ENCODE data around the gene PAPPA2.

- TF ChIP-seq GABPA (IDR thresholded peaks at IDR 0.05; ENCODE audit: borderline replicate concordance, insufficient read depth, low read length) (no peak), CTCF (IDR thresholded peaks at IDR 0.05; ENCODE audit: control extremely low read depth in 1 of 3, insufficient read depth in 1 of 3, low read depth in 1 of 3, low read length in 3 of 3) (no peak), EZH2 (IDR thresholded peaks at IDR 0.05; ENCODE audit: low read depth, low read length, severe bottlenecking) (no peak), POLR2AphosphoS5 (IDR thresholded peaks at IDR 0.05; ENCODE audit: low read depth, low read length) (no peak)
These were observed 374.7 kb downstream of the PAPPA2 start for GRCh38 chr1:176837708-176838107.
